Right atrium auricular region (tissue), 2 donors: ENCODE results near the gene IL22RA2. TPM values are rescaled to one million over a fixed set of nuclear protein-coding genes. Genes with fewer than 3 reads are reported as not detected.

ENCODE experiments used
- DNase-seq: peaks from one replicate; pipeline ENCODE4 v3.0.0-alpha.2; 2019; ENCODE audit warnings: low spot score
- H3K27ac ChIP-seq, 2 donors: fragments of 200-600 bp; sonication (generic); 1 replicate in 1 of 2; 2 replicates in 1 of 2; pipeline ENCODE4 v1.5.1; 2016 to 2019
- H3K27me3 ChIP-seq, 2 donors: fragments of 200-600 bp; sonication (generic); one replicate each; pipeline versions ENCODE4 v1.5.1 to v1.6.0; 2017 to 2019
- H3K36me3 ChIP-seq: fragments of 200-600 bp; sonication (generic); one replicate; pipeline ENCODE4 v1.5.1; 2016
- H3K4me1 ChIP-seq, 2 donors: fragments of 200-600 bp; sonication (generic); one replicate each; pipeline versions ENCODE4 v1.5.1 to v1.6.0; 2017 to 2019
- H3K4me3 ChIP-seq, 2 donors: fragments of 200-600 bp; sonication (generic); 1 replicate in 1 of 2; 2 replicates in 1 of 2; pipeline ENCODE4 v1.5.1; 2017 to 2019; ENCODE audit warnings: mild to moderate bottlenecking in 1 of 2, moderate library complexity in 1 of 2
- H3K9me3 ChIP-seq, 2 donors: fragments of 200-600 bp; sonication (generic); one replicate each; pipeline ENCODE4 v1.5.1; 2019
- total RNA-seq, 2 donors: library from RNA; depleted of rRNA; stranded (reverse); fragments of >200 nt; gene quantifications; one replicate each; pipeline ENCODE4 v1.1.0, GENCODE V29; 2016
- TF ChIP-seq, protein P1 (sequence below), 2 donors: fragments of 200-600 bp; sonication (generic); IDR thresholded peaks; one replicate each; pipeline ENCODE4 v1.5.1; 2019; ENCODE audit warnings: antibody characterized with exemption in 2 of 2

IL22RA2 gene
- total RNA-seq, 2 donors from 2014 or later: not detected

DNA sequence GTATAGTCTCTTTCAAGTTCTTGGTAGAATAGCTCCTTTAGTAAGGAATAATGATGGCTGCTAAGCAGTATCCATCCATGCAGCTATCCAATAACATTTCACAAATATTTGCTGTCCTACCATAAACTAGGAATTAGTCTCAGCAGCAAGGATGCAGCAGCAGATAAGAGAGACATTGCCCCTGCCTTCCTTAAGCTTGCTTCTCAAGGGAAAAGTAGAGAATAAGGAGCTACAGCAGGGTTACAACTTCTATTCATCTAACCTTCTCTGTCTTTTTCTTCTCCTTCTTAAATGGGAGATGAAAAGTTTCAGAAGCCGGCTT lies 2.4 kb downstream of the IL22RA2 start:
- Histone ChIP-seq H3K36me3 (no peaks in the 10 kb centered on the region), H3K27ac (peak overlapping the region in 1 of 2 donors; percentile 79), H3K4me3 (no peak overlapping the region), H3K4me1 (no peaks in the 10 kb centered on the region), H3K9me3 (no peaks in the 10 kb centered on the region), H3K27me3 (no peaks in the 10 kb centered on the region)
- TF ChIP-seq, protein P1, sequence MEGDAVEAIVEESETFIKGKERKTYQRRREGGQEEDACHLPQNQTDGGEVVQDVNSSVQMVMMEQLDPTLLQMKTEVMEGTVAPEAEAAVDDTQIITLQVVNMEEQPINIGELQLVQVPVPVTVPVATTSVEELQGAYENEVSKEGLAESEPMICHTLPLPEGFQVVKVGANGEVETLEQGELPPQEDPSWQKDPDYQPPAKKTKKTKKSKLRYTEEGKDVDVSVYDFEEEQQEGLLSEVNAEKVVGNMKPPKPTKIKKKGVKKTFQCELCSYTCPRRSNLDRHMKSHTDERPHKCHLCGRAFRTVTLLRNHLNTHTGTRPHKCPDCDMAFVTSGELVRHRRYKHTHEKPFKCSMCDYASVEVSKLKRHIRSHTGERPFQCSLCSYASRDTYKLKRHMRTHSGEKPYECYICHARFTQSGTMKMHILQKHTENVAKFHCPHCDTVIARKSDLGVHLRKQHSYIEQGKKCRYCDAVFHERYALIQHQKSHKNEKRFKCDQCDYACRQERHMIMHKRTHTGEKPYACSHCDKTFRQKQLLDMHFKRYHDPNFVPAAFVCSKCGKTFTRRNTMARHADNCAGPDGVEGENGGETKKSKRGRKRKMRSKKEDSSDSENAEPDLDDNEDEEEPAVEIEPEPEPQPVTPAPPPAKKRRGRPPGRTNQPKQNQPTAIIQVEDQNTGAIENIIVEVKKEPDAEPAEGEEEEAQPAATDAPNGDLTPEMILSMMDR (IDR thresholded peaks at IDR 0.05): no peak
- DNase-seq: no peak

DNA sequence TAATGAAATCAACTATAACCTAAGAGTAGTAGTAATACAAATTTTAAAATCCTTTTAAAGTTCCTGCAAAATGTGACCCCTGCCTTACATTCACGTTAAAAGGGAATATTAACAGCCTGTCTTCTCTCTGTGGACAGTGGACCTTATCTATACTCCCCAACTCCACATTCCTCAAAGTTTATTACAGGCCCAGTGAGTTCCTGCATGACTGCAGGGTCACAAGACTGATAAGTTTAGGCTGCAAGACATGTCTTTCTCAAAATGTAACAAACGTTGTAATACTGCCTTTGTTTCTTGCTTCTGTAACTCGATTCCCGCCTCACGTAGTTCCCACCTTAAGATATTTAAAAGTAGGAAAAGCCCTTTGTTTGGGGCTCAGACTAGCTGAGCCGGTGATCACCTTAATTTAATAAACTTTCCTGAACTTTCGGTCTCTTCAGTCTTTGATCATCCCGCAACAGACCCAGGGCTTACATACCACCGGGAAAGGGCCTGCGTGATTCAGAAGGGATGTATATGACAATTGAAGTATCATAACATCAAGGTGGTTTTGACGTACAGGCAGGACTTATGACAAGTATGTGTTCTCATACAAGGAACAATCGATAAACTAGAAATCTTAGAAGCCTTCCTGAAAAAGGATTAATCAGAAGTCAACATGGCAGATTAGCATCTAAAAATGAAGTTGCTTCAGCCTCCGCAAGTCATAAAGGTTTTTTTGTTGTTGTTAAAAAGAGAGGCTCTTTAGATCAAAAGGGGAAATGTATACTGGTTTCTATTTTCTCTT lies 3.0 kb downstream of the IL22RA2 start:
- H3K36me3 ChIP-seq: no peaks in the 10 kb centered on the region
- no peaks in the 10 kb centered on the region for H3K9me3 ChIP-seq
- TF ChIP-seq, protein P1 (IDR thresholded peaks at IDR 0.05): no peak
- no peak for DNase-seq
- no peaks in the 10 kb centered on the region for H3K4me1 ChIP-seq
- H3K4me3 ChIP-seq: no peak overlapping the region
- no peaks in the 10 kb centered on the region for H3K27me3 ChIP-seq
- peak overlapping the region in 1 of 2 donors; percentile 79 for H3K27ac ChIP-seq

DNA sequence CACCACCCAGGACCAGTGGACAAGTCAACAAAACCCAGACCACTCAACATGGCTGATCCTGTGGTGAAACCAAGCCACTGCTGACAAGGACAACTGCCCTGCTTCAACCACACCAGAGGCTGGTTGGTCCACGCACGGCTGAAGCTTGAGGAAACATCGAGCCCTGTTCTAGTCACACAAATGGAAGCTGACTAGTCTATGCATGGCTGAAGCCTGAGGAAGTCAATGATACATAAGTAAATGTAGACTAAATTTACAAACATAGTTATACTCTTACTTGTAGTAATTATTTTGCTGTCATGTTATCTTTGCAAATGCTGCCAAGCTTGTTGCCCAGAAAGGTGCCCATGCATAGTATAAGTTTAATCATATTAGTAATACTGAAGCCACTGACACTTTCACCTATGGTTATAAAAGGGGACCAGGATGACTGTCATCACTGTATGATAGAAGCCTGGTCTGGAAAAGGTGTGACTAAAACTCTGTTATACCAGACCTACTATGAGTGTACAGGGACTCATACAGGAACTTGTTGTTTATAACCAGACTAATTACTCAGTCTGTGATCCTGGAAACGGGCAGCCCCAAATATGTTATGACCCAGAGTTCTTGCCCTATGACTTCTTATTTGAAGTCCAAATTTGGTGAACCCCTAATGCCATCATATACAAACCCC lies 5.6 kb downstream of the IL22RA2 start:
- Histone ChIP-seq H3K27ac (no peak overlapping the region), H3K36me3 (no peaks in the 10 kb centered on the region), H3K27me3 (no peaks in the 10 kb centered on the region), H3K9me3 (no peaks in the 10 kb centered on the region), H3K4me1 (no peaks in the 10 kb centered on the region), H3K4me3 (no peak overlapping the region)
- no peak for DNase-seq
- TF ChIP-seq, protein P1 (IDR thresholded peaks at IDR 0.05): no peak

DNA sequence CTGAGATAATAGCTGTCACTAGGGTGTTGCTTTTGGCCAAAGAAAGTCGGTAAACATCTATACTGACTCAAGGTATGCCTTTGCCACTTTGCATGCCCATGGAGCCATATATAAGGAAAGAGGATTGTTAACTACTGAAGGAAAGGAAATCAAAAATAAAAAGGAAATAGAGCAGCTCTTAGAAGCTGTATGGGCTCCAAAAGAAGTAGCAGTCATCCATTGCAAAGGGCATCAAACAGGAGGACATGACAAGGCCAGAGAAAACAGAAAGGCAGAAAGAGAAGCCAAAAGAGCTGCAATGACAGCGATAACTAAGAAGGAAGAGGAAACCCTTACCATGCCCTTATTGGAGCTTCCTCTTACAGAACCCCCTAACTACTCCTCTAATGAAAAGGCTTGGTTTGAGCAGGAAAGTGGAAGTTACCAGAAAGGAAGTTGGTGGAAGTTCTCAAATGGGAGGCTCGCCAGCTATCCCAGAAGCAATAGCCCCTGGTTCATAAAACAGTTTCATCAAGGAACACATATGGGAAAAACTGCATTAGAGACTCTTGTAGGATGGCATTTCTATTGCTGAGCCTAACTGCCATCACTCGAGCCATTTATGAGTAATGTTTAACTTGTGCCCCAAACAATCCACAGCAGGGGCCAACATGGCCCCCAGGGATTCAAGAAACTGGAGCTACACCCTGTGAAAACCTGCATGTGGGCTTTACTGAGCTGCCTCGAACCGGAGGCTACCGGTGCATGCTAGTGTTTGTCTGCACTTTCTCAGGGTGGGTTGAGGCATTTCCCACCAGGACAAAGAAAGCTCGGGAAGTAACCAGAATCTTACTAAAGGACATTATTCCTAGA lies 7.0 kb downstream of the IL22RA2 start:
- Histone ChIP-seq H3K27me3 (no peaks in the 10 kb centered on the region), H3K9me3 (no peaks in the 10 kb centered on the region), H3K4me3 (no peak overlapping the region), H3K36me3 (no peaks in the 10 kb centered on the region), H3K4me1 (peaks cover 0 to 8% of the 10 kb centered on the region in 2 donors), H3K27ac (no peak overlapping the region)
- DNase-seq: no peak
- TF ChIP-seq, protein P1 (IDR thresholded peaks at IDR 0.05): no peak

DNA sequence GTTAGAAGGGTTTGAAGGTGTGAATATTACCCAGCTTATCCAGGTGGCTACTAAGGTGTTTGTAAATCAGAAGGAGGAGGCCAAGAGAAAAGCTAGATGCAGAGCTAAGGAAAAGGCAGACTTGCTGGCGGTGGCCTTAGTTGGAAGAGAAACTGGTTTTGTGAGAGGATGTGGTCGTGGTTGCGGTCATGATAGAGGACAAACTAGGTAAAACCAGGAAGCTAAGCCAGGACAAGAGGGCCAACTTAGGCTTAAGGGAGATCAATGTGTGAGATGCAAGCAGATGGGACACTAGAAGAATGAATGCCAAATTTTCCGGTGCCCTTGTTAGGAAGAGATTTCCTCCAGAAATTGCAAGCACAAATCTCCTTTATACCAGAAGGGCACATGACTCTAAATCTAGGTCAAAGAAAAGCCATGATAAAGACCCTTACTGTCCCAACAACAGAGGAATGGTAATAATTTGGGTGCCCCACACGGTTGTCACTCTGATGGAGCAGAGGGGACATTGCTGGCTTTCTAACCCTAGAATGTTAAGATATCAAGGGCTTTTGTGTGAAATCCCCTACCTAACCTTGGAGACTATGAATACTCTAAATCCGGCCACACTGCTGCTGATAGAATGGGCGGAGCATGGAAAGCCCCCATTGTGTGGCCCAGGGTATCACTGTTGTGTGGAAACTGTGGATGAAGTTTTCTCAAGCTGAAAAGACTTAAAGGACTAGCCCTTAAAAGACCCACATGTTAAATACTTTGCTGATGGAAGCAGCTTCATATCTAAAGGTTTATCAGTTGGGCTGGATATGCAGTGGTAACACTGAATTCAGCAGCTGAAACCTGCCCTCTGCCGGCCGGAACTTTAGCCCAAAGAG lies 7.8 kb downstream of the IL22RA2 start:
- Histone ChIP-seq H3K9me3 (no peaks in the 10 kb centered on the region), H3K36me3 (no peaks in the 10 kb centered on the region), H3K27ac (no peak overlapping the region), H3K4me1 (peaks cover 0 to 10% of the 10 kb centered on the region in 2 donors), H3K4me3 (no peak overlapping the region), H3K27me3 (no peaks in the 10 kb centered on the region)
- DNase-seq: no peak
- TF ChIP-seq, protein P1 (IDR thresholded peaks at IDR 0.05): peak in 1 of 2 donors; percentile 38
